Measurements from ENCODE around the gene PVALB. TPM values are rescaled to one million over a fixed set of nuclear protein-coding genes. Genes with fewer than 3 reads are reported as not detected.

Gene PVALB
- total and polyA plus RNA-seq, 2 donors (not counting 1 experiment from before 2014, with no cell fraction given): not detected

GRCh38 chr22:36858966-36859365 lies 42.1 kb upstream of the PVALB start:
- H3K9me3 Mint-ChIP-seq (ENCODE audit: insufficient read depth): no peaks in the 10 kb centered on the region
- ATAC-seq (ENCODE audit: low read depth): no peak
- no peak overlapping the region for H3K4me3 ChIP-seq (ENCODE audit: control extremely low read depth in 1 of 5, extremely low read depth in 1 of 5, insufficient read depth in 1 of 5, low read depth in 2 of 5, low read length in 4 of 5)
- ChIA-PET POLR2A (interaction anchor here (3.1 kb wide), 1 partner anchor 83 kb away, joined by 13 read pairs; the partner anchor contains the start of gene IFT27), CTCF (interaction anchor here (0.7 to 12.0 kb wide), 8 partner anchors 29 to 312 kb away, joined by 3 to 115 read pairs (median 6); no protein-coding TSS in a partner anchor)
- peaks cover 53% of the 10 kb centered on the region for H3K4me1 Mint-ChIP-seq
- no peaks in the 10 kb centered on the region for H3K27me3 ChIP-seq (replicated peaks in 1 of 4; ENCODE audit: control extremely low read depth in 1 of 4, control insufficient read depth in 3 of 4, insufficient read depth in 4 of 4, low read length in 3 of 4)
- intact Hi-C loops (cut with micrococcal nuclease): loop anchor here (10.0 kb wide), 1 partner anchor 186 kb away; no protein-coding TSS in a partner anchor
- no peak overlapping the region for H3K4me3 Mint-ChIP-seq
- H4K20me1 ChIP-seq (ENCODE audit: control insufficient read depth, insufficient read depth, low read length, poor library complexity, severe bottlenecking): peaks cover 10% of the 10 kb centered on the region
- no peak overlapping the region for H3K9ac ChIP-seq (ENCODE audit: low read length)
- peaks cover 0 to 7% of the 10 kb centered on the region in 2 experiments for H3K36me3 ChIP-seq (replicated peaks in 1 of 2; ENCODE audit: control extremely low read depth in 1 of 2, control insufficient read depth in 1 of 2, extremely low read depth in 1 of 2, insufficient read depth in 2 of 2, low read length in 1 of 2)
- WGBS (ENCODE audit: insufficient coverage): 100% methylated on average over 1 of the region's 2 CpGs
- TF ChIP-seq CTCF (IDR thresholded peaks at IDR 0.05): no peak
- no peak for TF ChIP-seq EZH2 (IDR thresholded peaks at IDR 0.05; ENCODE audit: borderline replicate concordance, insufficient read depth, low read depth, low read length, poor library complexity, severe bottlenecking)
- H3K27ac Mint-ChIP-seq: peak overlapping the region; percentile 95
- peak overlapping the region; percentile 10 for H2AFZ ChIP-seq (ENCODE audit: insufficient read depth, low read depth, low read length, poor library complexity, severe bottlenecking)
- DNase-seq: no peak
- no peaks in the 10 kb centered on the region for H3K9me3 ChIP-seq (ENCODE audit: control extremely low read depth in 1 of 3, control insufficient read depth in 2 of 3, insufficient read depth in 1 of 3, low read length in 2 of 3)
- H3K27ac ChIP-seq (ENCODE audit: low read length in 2 of 2): peak overlapping the region in 1 of 2 donors; percentile 96
- peaks cover 41 to 55% of the 10 kb centered on the region in 2 donors for H3K4me1 ChIP-seq (ENCODE audit: control insufficient read depth in 2 of 2, insufficient read depth in 2 of 2, low read length in 2 of 2)
- H3K79me2 ChIP-seq (ENCODE audit: control insufficient read depth, insufficient read depth, low read length): peaks cover 20% of the 10 kb centered on the region
- no peaks in the 10 kb centered on the region for H3K27me3 Mint-ChIP-seq
- H3K4me2 ChIP-seq (replicated peaks; ENCODE audit: low read depth, low read length, poor library complexity, severe bottlenecking): no peak overlapping the region

- H3K36me3 ChIP-seq (replicated peaks in 1 of 2; ENCODE audit: control extremely low read depth in 1 of 2, control insufficient read depth in 1 of 2, extremely low read depth in 1 of 2, insufficient read depth in 2 of 2, low read length in 1 of 2): no peaks in the 10 kb centered on the region
- H3K4me1 ChIP-seq (ENCODE audit: control insufficient read depth in 2 of 2, insufficient read depth in 2 of 2, low read length in 2 of 2): peaks cover 44 to 55% of the 10 kb centered on the region in 2 donors
- Mint-ChIP-seq H3K4me3 (no peak overlapping the region), H3K9me3 (ENCODE audit: insufficient read depth) (no peaks in the 10 kb centered on the region), H3K27ac (no peak overlapping the region), H3K27me3 (no peaks in the 10 kb centered on the region), H3K4me1 (peaks cover 56% of the 10 kb centered on the region)
- peaks cover 2% of the 10 kb centered on the region for H4K20me1 ChIP-seq (ENCODE audit: control insufficient read depth, insufficient read depth, low read length, poor library complexity, severe bottlenecking)
- ATAC-seq (ENCODE audit: low read depth) (no peak), DNase-seq (no peak)
- TF ChIP-seq EZH2 (IDR thresholded peaks at IDR 0.05; ENCODE audit: borderline replicate concordance, insufficient read depth, low read depth, low read length, poor library complexity, severe bottlenecking): no peak
- TF ChIP-seq CTCF (IDR thresholded peaks at IDR 0.05): no peak
- no peak overlapping the region for H2AFZ ChIP-seq (ENCODE audit: insufficient read depth, low read depth, low read length, poor library complexity, severe bottlenecking)
- 95% methylated on average over 8 of the region's 9 CpGs for WGBS (ENCODE audit: insufficient coverage)
- no peak overlapping the region for H3K9ac ChIP-seq (ENCODE audit: low read length)
- H3K79me2 ChIP-seq (ENCODE audit: control insufficient read depth, insufficient read depth, low read length): peaks cover 14% of the 10 kb centered on the region
- ChIA-PET CTCF (interaction anchor here (0.6 to 12.0 kb wide), 8 partner anchors 8 to 329 kb away, joined by 3 to 115 read pairs (median 6); partner anchors contain the start of genes CSF2RB and EIF3D), POLR2A (interaction anchor here (3.1 kb wide), 1 partner anchor 82 kb away, joined by 13 read pairs; the partner anchor contains the start of gene IFT27)
- no peak overlapping the region for H3K4me3 ChIP-seq (ENCODE audit: control extremely low read depth in 1 of 5, extremely low read depth in 1 of 5, insufficient read depth in 1 of 5, low read depth in 2 of 5, low read length in 4 of 5)
- peaks cover 0 to 7% (median 0%) of the 10 kb centered on the region in 3 donors for H3K9me3 ChIP-seq (ENCODE audit: control extremely low read depth in 1 of 3, control insufficient read depth in 2 of 3, insufficient read depth in 1 of 3, low read length in 2 of 3)
- intact Hi-C loops (cut with micrococcal nuclease): loop anchor here (10.0 kb wide), 1 partner anchor 187 kb away; no protein-coding TSS in a partner anchor
- no peak overlapping the region for H3K27ac ChIP-seq (ENCODE audit: low read length in 2 of 2)
- no peaks in the 10 kb centered on the region for H3K27me3 ChIP-seq (replicated peaks in 1 of 4; ENCODE audit: control extremely low read depth in 1 of 4, control insufficient read depth in 3 of 4, insufficient read depth in 4 of 4, low read length in 3 of 4)
- no peak overlapping the region for H3K4me2 ChIP-seq (replicated peaks; ENCODE audit: low read depth, low read length, poor library complexity, severe bottlenecking)
Observed at GRCh38 chr22:36858156-36858555, 41.3 kb upstream of the PVALB start.
